Measurements from ENCODE around the gene IFIT2.
"Not testable (repeated sequence)": the region's sequence is repeated elsewhere in the genome, so short reads cannot be mapped to it uniquely, and the experiment has no call there.

IFIT2 gene

GRCh38 chr10:89301721-89302445 is at the start of gene IFIT2:
Gene IFIT2, plus strand, starts transcription at chr10:89302046. Its CDS starts 78 bp downstream, at chr10:89302124.
- DNase-seq, result no peak

DNA sequence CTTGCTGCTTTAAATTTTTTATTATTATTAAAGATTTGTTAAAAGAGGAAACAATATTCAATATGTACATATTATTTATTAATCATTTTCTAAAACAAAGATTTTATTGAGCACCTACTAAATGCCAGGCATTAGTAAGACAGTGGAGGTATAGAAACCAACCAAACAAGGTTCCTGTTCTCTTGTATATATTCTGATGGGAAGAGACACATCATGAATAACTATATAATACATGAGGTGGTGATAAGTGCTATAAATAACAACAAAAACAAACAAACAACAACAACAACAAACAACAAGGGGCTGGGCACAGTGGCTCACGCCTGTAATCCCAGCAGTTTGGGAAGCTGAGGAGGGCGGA is 49.6 kb upstream of the IFIT2 start:
- DNase-seq, result no peak

- not testable (repeated sequence) for DNase-seq
Observed at GRCh38 chr10:89255091-89255579, 46.7 kb upstream of the IFIT2 start.

- no peak for DNase-seq
Observed at GRCh38 chr10:89255793-89256192, 46.1 kb upstream of the IFIT2 start.

DNA sequence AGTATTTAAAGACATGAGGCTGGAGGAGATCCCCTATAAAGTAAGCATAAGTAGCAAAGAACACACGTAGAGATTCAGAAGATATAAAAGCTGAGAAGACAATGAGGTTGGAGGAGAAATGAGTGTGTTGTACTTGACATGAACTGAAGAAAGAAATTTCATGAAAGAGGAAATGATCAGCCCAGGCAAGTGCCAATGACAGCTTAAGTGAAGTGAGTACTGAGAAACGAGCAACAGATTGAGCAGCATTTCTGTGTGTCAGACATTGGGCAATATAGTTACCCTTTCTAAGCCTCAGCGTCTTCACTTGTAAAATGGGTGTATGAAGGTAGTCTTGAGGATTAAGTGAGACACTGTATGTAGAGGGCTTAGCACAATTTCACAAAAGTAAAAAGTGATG is 45.5 kb upstream of the IFIT2 start:
- DNase-seq, result no peak

DNA sequence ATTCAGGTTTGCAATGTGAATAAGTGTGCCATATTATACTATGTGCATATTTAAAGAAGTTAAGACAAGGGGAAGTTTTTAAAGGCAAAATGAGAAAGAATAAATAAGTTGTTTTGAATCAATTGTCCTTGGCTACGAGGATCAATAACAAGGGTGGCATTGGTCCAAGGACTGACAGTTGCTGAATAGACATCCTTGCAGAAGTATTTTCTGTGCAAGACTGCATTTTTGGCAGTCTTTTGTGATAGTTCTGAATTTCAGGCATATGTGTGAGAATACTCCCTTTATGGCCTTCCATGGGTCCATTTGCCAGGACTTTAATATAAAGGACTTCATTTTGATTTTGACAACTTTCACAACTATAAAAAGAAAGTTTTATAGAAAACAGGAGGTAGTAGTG is 44.9 kb upstream of the IFIT2 start:
- DNase-seq, result no peak

DNA sequence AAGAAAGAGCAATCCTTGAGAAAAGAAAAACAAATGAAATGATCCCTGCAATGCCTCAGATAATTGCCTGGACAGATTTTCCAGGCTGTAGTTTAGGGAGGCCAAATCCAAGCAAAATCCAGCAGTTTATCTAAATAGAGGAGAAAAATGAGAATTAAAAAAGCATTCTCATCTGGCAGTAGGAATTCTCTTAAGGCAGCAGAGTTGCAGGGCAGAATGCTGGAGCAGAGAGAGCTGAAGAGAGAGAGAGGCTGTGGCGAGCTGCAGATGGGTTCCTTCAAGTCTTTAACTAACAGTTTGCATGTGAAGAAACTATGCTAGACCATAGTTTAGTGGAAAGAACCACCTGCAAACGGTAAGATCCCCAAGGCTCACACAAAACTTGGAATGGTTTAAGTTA is 44.3 kb upstream of the IFIT2 start:
- no peak for DNase-seq

DNA sequence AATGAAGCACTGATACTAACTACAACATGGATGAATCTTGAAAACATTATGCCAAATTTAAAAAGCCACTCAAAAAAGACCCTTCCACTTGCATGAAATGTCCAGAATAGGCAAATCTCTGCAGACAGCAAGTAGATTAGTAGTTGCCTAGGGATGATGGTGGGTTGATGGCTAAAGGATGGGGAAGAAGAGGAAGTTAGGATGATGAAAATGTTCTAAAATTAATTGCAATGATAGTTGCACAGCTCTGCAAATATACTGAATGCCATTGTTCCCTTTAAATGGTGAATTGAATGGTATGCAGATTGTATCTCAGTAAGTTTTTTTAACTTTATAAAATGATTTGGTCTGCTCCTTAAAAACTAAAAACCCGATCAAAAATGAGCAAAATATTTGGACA is 43.0 kb upstream of the IFIT2 start:
- no peak for DNase-seq

- DNase-seq, result no peak
Observed at GRCh38 chr10:89262086-89263051, 39.5 kb upstream of the IFIT2 start.

DNA sequence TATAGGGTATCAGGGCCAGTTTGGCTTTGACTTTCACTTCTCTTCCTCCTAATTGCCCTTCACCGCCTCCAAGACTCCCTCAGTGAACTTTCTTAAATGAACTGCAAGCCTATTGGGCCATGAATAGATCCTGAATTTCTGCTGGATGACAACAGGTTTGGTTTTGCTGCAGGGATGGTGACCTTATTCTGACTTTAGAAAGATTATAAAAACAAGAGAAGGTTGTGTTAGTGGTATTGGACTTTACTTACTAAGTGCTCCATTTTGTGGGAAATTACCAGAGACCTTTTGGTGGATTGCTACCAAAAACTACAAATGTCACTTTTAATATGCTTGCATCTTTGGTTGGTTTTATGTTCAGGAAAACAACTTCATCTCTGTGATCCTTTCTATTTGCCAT is 38.8 kb upstream of the IFIT2 start:
- no peak for DNase-seq

DNA sequence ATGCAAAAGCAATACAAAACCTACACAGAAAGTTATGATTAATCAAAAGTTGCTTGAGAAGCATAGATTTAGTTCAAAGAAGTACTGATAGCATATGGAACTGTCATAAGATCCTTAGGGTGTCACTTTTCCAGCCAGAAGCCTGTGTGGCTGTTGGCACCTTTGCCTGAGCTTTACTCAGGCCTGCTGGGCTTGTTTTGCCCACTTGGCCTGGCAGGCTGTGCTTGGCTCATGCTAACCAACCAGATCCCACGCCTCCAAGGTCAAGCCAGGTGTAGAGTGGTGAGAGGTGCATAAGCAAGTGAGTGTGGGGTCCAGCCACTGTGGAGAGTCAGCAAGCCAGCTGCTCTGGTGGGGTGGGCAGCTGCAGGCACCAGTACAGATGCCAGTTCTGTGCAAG is 38.3 kb upstream of the IFIT2 start:
- no peak for DNase-seq

GRCh38 chr10:89266721-89267453 is 35.0 kb upstream of the IFIT2 start:
- DNase-seq, result no peak

- DNase-seq, result no peak
Observed at GRCh38 chr10:89269433-89270152, 32.3 kb upstream of the IFIT2 start.

DNA sequence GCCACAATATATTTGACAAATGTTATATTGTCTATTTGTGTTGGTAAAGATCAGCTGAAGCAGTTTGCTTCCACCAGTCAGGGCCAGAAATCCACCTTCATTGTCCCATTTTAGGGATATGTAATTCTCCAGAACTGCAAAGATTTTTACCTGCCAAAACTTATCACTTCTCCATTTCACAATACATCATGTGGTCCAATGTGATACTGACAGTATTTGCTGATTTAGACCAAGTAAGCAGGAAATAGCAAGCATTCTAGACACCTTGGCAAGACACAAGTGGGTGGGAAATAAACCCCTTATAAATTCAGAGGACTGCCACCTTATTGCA is 31.7 kb upstream of the IFIT2 start:
- no peak for DNase-seq

DNA sequence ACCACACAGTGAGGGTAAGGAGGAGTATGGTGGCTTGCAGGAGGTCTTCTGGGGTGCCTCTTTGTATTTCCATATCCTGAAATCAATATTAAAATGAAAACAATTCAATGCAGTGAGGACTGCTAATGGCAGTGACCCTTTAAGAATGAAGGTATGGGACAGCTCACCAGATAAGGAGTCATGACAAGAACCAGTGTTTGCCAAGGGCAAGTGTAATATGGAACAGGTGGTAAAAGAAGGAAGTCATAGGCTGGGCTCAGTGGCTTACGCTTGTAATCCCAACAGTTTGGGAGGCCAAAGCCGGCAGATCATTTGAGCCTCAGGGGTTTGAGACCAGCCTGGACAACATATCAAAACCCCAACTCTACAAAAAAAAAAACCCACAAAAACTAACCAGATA is 30.3 kb upstream of the IFIT2 start:
- DNase-seq, result no peak

DNA sequence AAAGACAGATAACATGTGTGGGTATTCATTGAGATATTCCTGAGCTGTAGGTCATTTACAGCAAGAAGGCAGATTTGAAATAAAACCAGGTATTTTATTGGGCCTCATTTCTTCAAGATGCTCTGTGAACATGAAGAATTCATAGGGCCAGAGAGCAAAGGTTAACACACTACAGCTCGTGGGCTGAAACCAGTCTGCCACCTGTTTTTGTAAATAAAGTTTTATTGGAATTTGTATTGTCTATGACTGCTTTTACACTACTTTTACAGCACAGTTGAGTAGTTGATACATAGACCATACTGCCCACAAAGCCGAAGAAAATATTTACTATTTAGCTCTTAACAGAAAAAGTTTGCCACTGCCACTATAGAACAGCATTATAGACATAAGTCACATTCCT is 28.2 kb upstream of the IFIT2 start:
- no peak for DNase-seq

DNA sequence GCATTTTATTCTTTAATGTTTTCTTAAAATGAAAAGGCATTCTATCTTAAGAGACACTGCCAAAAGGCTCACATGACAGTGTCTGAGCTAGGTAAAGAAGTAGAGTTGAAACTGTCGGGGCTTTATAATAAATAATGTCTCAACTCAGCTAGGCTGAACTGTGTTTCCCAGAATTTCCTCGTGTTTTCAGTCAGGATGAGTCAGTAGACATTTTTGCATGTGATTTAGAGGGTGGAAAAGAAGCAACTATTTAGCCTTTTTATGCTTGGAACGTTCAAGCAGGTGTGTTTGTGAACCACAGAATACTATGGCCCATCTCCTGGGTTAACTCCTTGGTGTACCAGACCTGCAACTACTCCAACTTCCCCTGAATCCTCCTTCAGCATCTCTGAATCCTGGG is 26.9 kb upstream of the IFIT2 start:
- DNase-seq, result no peak

DNA sequence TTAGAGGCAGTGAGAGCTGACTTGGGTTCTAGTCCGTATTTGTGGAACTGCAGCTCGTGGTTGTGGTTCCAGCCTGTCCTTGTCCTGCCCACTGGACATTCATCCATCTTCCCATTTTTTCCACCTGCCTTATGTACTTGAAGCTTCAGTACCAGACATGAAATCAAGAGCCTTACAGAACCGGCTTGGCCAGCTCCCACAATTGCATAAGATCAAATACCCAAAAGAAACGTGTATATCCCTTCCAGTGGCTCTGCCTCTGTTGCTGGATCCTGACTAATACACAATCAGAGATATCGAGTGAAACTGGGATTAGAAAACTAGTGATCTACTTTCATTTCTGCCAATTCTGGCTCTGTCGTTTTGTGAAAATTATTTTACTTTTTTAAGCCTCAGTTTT is 26.5 kb upstream of the IFIT2 start:
- DNase-seq, result no peak

DNA sequence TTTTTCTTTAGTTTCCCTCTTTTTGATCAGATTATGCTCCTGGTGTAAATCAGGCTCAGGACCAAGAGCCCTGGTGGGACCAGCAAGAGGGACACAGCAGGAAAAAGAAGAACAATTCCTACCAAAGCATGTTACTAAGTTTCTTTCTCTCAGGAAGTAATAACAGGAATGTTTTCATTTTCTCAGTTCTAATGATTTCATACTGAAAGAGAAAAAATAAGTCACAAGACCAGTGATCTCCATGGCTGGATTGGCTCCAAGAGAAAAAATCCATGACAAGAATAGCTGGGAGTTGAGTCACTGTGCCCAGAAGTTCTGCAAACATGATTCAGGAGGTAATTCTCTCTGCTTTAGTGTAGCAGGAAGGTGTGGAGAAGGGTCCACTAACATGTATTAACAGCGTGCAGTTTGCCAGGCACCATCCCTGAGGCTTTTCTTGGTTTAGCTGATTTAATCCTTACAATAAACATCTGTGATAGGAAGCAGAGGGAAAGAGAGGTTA is 23.8 kb upstream of the IFIT2 start:
- no peak for DNase-seq

GRCh38 chr10:89278900-89279392 is 22.9 kb upstream of the IFIT2 start:
- no peak for DNase-seq

- DNase-seq, result no peak
Observed at GRCh38 chr10:89279421-89279869, 22.4 kb upstream of the IFIT2 start.

DNA sequence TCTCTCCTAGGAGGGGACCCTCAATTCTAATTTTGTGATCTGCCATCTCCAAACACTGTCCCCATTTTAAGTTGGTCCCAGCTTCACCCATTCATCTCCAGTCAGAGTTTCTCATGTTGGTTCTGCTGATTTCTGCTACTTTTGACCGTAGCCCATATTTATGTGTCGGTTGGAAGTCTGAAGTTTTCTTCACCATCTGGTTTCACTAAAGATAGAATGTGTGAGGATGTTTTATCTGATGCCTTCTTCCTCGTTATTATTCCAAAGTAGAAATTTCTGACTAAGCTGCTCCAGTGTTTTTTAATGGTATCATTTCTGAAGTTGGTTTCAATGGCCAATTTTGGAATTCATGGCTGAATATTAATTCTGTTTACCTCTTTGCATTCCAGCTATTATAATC is 21.3 kb upstream of the IFIT2 start:
- DNase-seq, result no peak

Data from cortex of kidney (tissue), 1 donor.